ENCODE data around the gene COL23A1.

The COL23A1 gene

GRCh38 chr5:178590141-178590923 lies at the start of gene COL23A1:
TSS of gene COL23A1 (minus strand) at chr5:178590393.
- DNase-seq, result peak; percentile 34

GRCh38 chr5:178637356-178638074 lies 47.3 kb upstream of the COL23A1 start:
- DNase-seq, result no peak

- no peak for DNase-seq
Observed at GRCh38 chr5:178632285-178632684, 42.1 kb upstream of the COL23A1 start.

- no peak for DNase-seq
Observed at GRCh38 chr5:178630951-178631350, 40.8 kb upstream of the COL23A1 start.

- DNase-seq, result no peak
Observed at GRCh38 chr5:178630475-178630930, 40.3 kb upstream of the COL23A1 start.

GRCh38 chr5:178627259-178627598 lies 37.0 kb upstream of the COL23A1 start:
- no peak for DNase-seq

- peak; percentile 94 for DNase-seq
Observed at GRCh38 chr5:178626484-178627258, 36.5 kb upstream of the COL23A1 start, which contains the start of gene CLK4. TSS of gene CLK4 (minus strand) at chr5:178627050. CDS start at chr5:178623416, 3,634 bp downstream.

- DNase-seq, result no peak
Observed at GRCh38 chr5:178625679-178626483, 35.7 kb upstream of the COL23A1 start.

- DNase-seq, result no peak
Observed at GRCh38 chr5:178624631-178625546, 34.7 kb upstream of the COL23A1 start.

- DNase-seq, result no peak
Observed at GRCh38 chr5:178622679-178623247, 32.6 kb upstream of the COL23A1 start.

- no peak for DNase-seq
Observed at GRCh38 chr5:178619390-178619789, 29.2 kb upstream of the COL23A1 start.

GRCh38 chr5:178612299-178612698 lies 22.1 kb upstream of the COL23A1 start:
- DNase-seq, result no peak

GRCh38 chr5:178606269-178606668 lies 16.1 kb upstream of the COL23A1 start:
- no peak for DNase-seq

GRCh38 chr5:178605788-178606187 lies 15.6 kb upstream of the COL23A1 start:
- DNase-seq, result no peak

GRCh38 chr5:178602752-178603151 lies 12.6 kb upstream of the COL23A1 start:
- no peak for DNase-seq

GRCh38 chr5:178595750-178596149 lies 5.6 kb upstream of the COL23A1 start:
- no peak for DNase-seq

GRCh38 chr5:178595150-178595549 lies 5.0 kb upstream of the COL23A1 start:
- DNase-seq, result no peak

GRCh38 chr5:178590924-178591423 lies 781 bp upstream of the COL23A1 start:
- no peak for DNase-seq

GRCh38 chr5:178589180-178590140 lies 733 bp downstream of the COL23A1 start:
- no peak for DNase-seq

GRCh38 chr5:178588769-178589168 lies 1.4 kb downstream of the COL23A1 start:
- no peak for DNase-seq

Data from KG1 (cell line).